Left colon (tissue), 2 donors: ENCODE measurements around the gene DCHS2. TPM values are rescaled to one million over a fixed set of nuclear protein-coding genes. Genes with fewer than 3 reads are reported as not detected.

Experiments
- ATAC-seq: fragments of 200-7000 bp; cut with Tn5 transposase; one replicate; pipeline ENCODE4 v1.9.1; 2020; ENCODE audit warnings: mild to moderate bottlenecking, moderate library complexity
- DNase-seq, 2 donors: peaks; one replicate each; pipeline ENCODE4 v3.0.0-alpha.2; 2020
- intact Hi-C, 2 donors: fragments of 100-400 bp; cut with DNase I in 1 of 2; cut with micrococcal nuclease in 1 of 2; formaldehyde crosslinking; loops; one replicate each; pipeline versions ENCODE4 v1.11.2 to v1.14.0; 2022; cut with DNase I, micrococcal nuclease
- total RNA-seq, 2 donors: library from RNA; stranded (reverse); fragmentation: NEBNext Ultra II Directional; extraction: Animal tissue kit (Norgen Biotek cat#: 25700); gene quantifications; one replicate each; pipeline ENCODE4 v1.2.1, GENCODE V29; 2021
- donor health status: DM: no; HTN: no; CAD: no.
- donor health status: DM: yes; HTN: yes; CAD: no.

DCHS2 gene
- total RNA-seq, 2 donors from 2014 or later: 0.43 to 1.5 TPM

- no peak for DNase-seq
- no peak for ATAC-seq
- intact Hi-C loops: no loop called here
These were observed 305.6 kb downstream of the DCHS2 start for GRCh38 chr4:154186035-154186434.

GRCh38 chr4:154184238-154184637 lies 307.4 kb downstream of the DCHS2 start:
- ATAC-seq (no peak), DNase-seq (no peak)

GRCh38 chr4:154183264-154183663 lies 308.3 kb downstream of the DCHS2 start:
- intact Hi-C loops: no loop called here
- ATAC-seq: no peak
- DNase-seq: no peak

More at GRCh38 chr4:154184238-154184637, 307.4 kb downstream of the DCHS2 start:
- intact Hi-C loops: no loop called here

Other genes starting within 250 kb of the DCHS2 start
- gene PLRG1, start 58.6 kb upstream of the DCHS2 start, total RNA-seq: 10 to 100 TPM; 57.4 to 57.9 TPM
- not detected for gene FGB, start 71.2 kb upstream of the DCHS2 start, total RNA-seq
- gene FGA, start 98.9 kb upstream of the DCHS2 start, total RNA-seq: not detected
- gene FGG, start 120.9 kb upstream of the DCHS2 start, total RNA-seq: not detected